ENCODE results near the gene KLC4. TPM values are rescaled to one million over a fixed set of nuclear protein-coding genes. Genes with fewer than 3 reads are reported as not detected.

KLC4 gene
- total and polyA plus RNA-seq, 12 donors, result 17.9 to 43.7 (median 28.3) TPM

- no peak overlapping the region for H3K4me3 ChIP-seq
- H3K27me3 ChIP-seq, result no peaks in the 10 kb centered on the region
- no peak for TF ChIP-seq CTCF (IDR thresholded peaks at IDR 0.05)
- H3K36me3 ChIP-seq, result peaks cover 0 to 100% (median 56%) of the 10 kb centered on the region in 9 donors
- ATAC-seq, result no peak
- 84 to 90% methylated on average over 9 of the region's 9 CpGs for WGBS, 2 donors
- intact Hi-C loops (cut with DNase I), result no loop called here
- no peak for DNase-seq
- H3K27ac ChIP-seq, result no peak overlapping the region
- peaks cover 0 to 7% (median 2%) of the 10 kb centered on the region in 9 donors for H3K4me1 ChIP-seq
- no peaks in the 10 kb centered on the region for H3K9me3 ChIP-seq
Observed at GRCh38 chr6:43029120-43029519, 30.3 kb upstream of the KLC4 start.

GRCh38 chr6:43032326-43032725, 27.1 kb upstream of the KLC4 start:
- WGBS, 2 donors, result 90 to 96% methylated on average over 4 of the region's 4 CpGs
- Histone ChIP-seq H3K27ac (no peak overlapping the region), H3K4me1 (peaks cover 0 to 25% (median 16%) of the 10 kb centered on the region in 9 donors), H3K36me3 (peaks cover 0 to 99% (median 28%) of the 10 kb centered on the region in 9 donors), H3K4me3 (no peak overlapping the region), H3K9me3 (no peaks in the 10 kb centered on the region), H3K27me3 (no peaks in the 10 kb centered on the region)
- DNase-seq (no peak), ATAC-seq (no peak)
- TF ChIP-seq CTCF (IDR thresholded peaks at IDR 0.05), result no peak
- intact Hi-C loops (cut with DNase I), result no loop called here

GRCh38 chr6:43033496-43034189, 25.8 kb upstream of the KLC4 start:
- H3K4me1 ChIP-seq, result peaks cover 0 to 30% (median 17%) of the 10 kb centered on the region in 9 donors
- intact Hi-C loops (cut with DNase I), result no loop called here
- no peak overlapping the region for H3K4me3 ChIP-seq
- TF ChIP-seq CTCF (IDR thresholded peaks at IDR 0.05), result no peak
- H3K27ac ChIP-seq, result no peak overlapping the region
- ATAC-seq, result no peak
- no peaks in the 10 kb centered on the region for H3K9me3 ChIP-seq
- no peaks in the 10 kb centered on the region for H3K27me3 ChIP-seq
- DNase-seq, result no peak
- WGBS, 2 donors, result 92% methylated on average over 2 of the region's 2 CpGs
- H3K36me3 ChIP-seq, result peaks cover 0 to 99% (median 21%) of the 10 kb centered on the region in 9 donors

GRCh38 chr6:43034190-43034525, 25.3 kb upstream of the KLC4 start:
- no peak overlapping the region for H3K4me3 ChIP-seq
- no peaks in the 10 kb centered on the region for H3K9me3 ChIP-seq
- H3K36me3 ChIP-seq, result peaks cover 0 to 99% (median 21%) of the 10 kb centered on the region in 9 donors
- H3K27me3 ChIP-seq, result no peaks in the 10 kb centered on the region
- DNase-seq (no peak), ATAC-seq (no peak)
- H3K27ac ChIP-seq, result no peak overlapping the region
- H3K4me1 ChIP-seq, result peaks cover 0 to 30% (median 17%) of the 10 kb centered on the region in 9 donors
- 92 to 94% methylated on average over 2 of the region's 2 CpGs for WGBS, 2 donors
- no peak for TF ChIP-seq CTCF (IDR thresholded peaks at IDR 0.05)
- intact Hi-C loops (cut with DNase I), result no loop called here

All from heart right ventricle (tissue), 16 donors.